Testis (tissue), 3 donors: ENCODE results near the gene SLC35A2. TPM values are rescaled to one million over a fixed set of nuclear protein-coding genes. Genes with fewer than 3 reads are reported as not detected.

ENCODE experiments used
- DNase-seq: peaks from one replicate; pipeline ENCODE4 v3.0.0-alpha.2; 2019
- H3K27ac ChIP-seq, 2 donors: fragments of 200-600 bp; sonication (generic); one replicate each; pipeline ENCODE4 v1.5.1; 2019
- H3K27me3 ChIP-seq: fragments of 200-600 bp; sonication (generic); one replicate; pipeline ENCODE4 v1.5.1; 2019
- H3K36me3 ChIP-seq: fragments of 200-600 bp; sonication (generic); one replicate; pipeline ENCODE4 v1.5.1; 2017; ENCODE audit warnings: low read depth; ENCODE audit errors: missing control alignments
- H3K4me1 ChIP-seq: fragments of 200-600 bp; sonication (generic); one replicate; pipeline ENCODE4 v1.5.1; 2019
- H3K4me3 ChIP-seq, 2 donors: fragments of 200-600 bp; sonication (generic); one replicate each; pipeline ENCODE4 v1.5.1; 2017 to 2019
- H3K9me3 ChIP-seq: fragments of 200-600 bp; sonication (generic); one replicate; pipeline ENCODE4 v1.5.1; 2017
- CTCF ChIP-seq, 3 experiments: fragments of 450-650 bp in 2 of 3; fragments of 200-600 bp in 1 of 3; sonication (generic) in 1 of 3; IDR thresholded peaks; one replicate each; pipeline ENCODE4 v1.5.1; 2016 to 2019; ENCODE audit warnings: antibody characterized with exemption in 3 of 3, mild to moderate bottlenecking in 2 of 3, moderate library complexity in 1 of 3
- POLR2A ChIP-seq: fragments of 450-650 bp; IDR thresholded peaks from one replicate; pipeline ENCODE4 v1.6.1; 2017; ENCODE audit warnings: antibody characterized with exemption, mild to moderate bottlenecking, moderate library complexity
- WGBS, 2 donors: methylation state at CpG; one replicate each; pipeline ENCODE4 v1.1.5; 2018; 5-methylcytosine and 5-hydroxymethylcytosine counted together
- intact Hi-C: fragments of 100-400 bp; cut with DNase I; formaldehyde crosslinking; loops from one replicate; pipeline ENCODE4 v1.15.1; 2023; ENCODE audit warnings: low total_unique reads
- polyA plus RNA-seq: library from polyadenylated mRNA; stranded (reverse); fragments of 350-450 nt; fragmentation: Illumina TruSeq; extraction: RNeasy Lipid Tissue Mini Kit (QIAGEN cat#74804); gene quantifications from one replicate; pipeline ENCODE4 v1.2.3, GENCODE V29; 2014; ENCODE audit warnings: low read depth, low replicate concordance; ENCODE audit not compliant: insufficient read depth
- total RNA-seq, 2 donors: library from RNA; depleted of rRNA; stranded (reverse); fragments of >200 nt; gene quantifications; one replicate each; pipeline ENCODE4 v1.2.3, GENCODE V29; 2016

The SLC35A2 gene
- total and polyA plus RNA-seq, 3 donors from 2014 or later: 15.9 to 21.6 (median 18.6) TPM

GRCh38 chrX:48942895-48943294, 31.4 kb upstream of the SLC35A2 start:
- H3K27ac ChIP-seq: no peak overlapping the region
- no peak overlapping the region for H3K4me3 ChIP-seq
- H3K4me1 ChIP-seq: no peaks in the 10 kb centered on the region
- 70 to 75% methylated on average over 2 of the region's 2 CpGs for WGBS, 2 donors
- TF ChIP-seq CTCF (IDR thresholded peaks at IDR 0.05) (no peak), POLR2A (no peak)
- intact Hi-C loops: no loop called here
- no peaks in the 10 kb centered on the region for H3K9me3 ChIP-seq
- no peak for DNase-seq
- no peaks in the 10 kb centered on the region for H3K36me3 ChIP-seq
- no peaks in the 10 kb centered on the region for H3K27me3 ChIP-seq

- WGBS, 2 donors: 64% methylated on average over 2 of the region's 2 CpGs; no CpG with 5 or more reads in 1 of the 2 donors
- intact Hi-C loops: no loop called here
Measured at GRCh38 chrX:48940404-48940955, 29.0 kb upstream of the SLC35A2 start.

GRCh38 chrX:48939524-48940228, 28.2 kb upstream of the SLC35A2 start:
- no peak overlapping the region for H3K4me3 ChIP-seq
- WGBS, 2 donors: 85 to 100% methylated on average over 3 of the region's 3 CpGs
- no peaks in the 10 kb centered on the region for H3K36me3 ChIP-seq
- DNase-seq: no peak
- intact Hi-C loops: no loop called here
- H3K9me3 ChIP-seq: no peaks in the 10 kb centered on the region
- no peaks in the 10 kb centered on the region for H3K4me1 ChIP-seq
- H3K27ac ChIP-seq: no peak overlapping the region
- no peaks in the 10 kb centered on the region for H3K27me3 ChIP-seq
- TF ChIP-seq CTCF (IDR thresholded peaks at IDR 0.05): no peak
- no peak for TF ChIP-seq POLR2A

More at GRCh38 chrX:48940404-48940955, 29.0 kb upstream of the SLC35A2 start:
- Histone ChIP-seq H3K36me3 (no peaks in the 10 kb centered on the region), H3K9me3 (no peaks in the 10 kb centered on the region), H3K27ac (no peak overlapping the region), H3K4me1 (no peaks in the 10 kb centered on the region), H3K4me3 (no peak overlapping the region), H3K27me3 (no peaks in the 10 kb centered on the region)
- no peak for TF ChIP-seq CTCF (IDR thresholded peaks at IDR 0.05)
- no peak for TF ChIP-seq POLR2A
- no peak for DNase-seq

- TF ChIP-seq CTCF (IDR thresholded peaks at IDR 0.05) (no peak), POLR2A (no peak)
- Histone ChIP-seq H3K36me3 (no peaks in the 10 kb centered on the region), H3K9me3 (no peaks in the 10 kb centered on the region), H3K27me3 (no peaks in the 10 kb centered on the region), H3K4me3 (no peak overlapping the region), H3K4me1 (no peaks in the 10 kb centered on the region), H3K27ac (no peak overlapping the region)
- intact Hi-C loops: no loop called here
- DNase-seq: no peak
- WGBS, 2 donors: 75% methylated on average over 1 of the region's 1 CpG; no CpG with 5 or more reads in 1 of the 2 donors
Measured at GRCh38 chrX:48938721-48939425, 27.4 kb upstream of the SLC35A2 start.
